GM13977 (cell line): ENCODE data around the gene TMEM150C.
"Not testable (repeated sequence)": the region's sequence is repeated elsewhere in the genome, so short reads cannot be mapped to it uniquely, and the experiment has no call there.

Experiments used
- DNase-seq: peaks from one replicate; pipeline ENCODE4 v3.0.0; 2012; ENCODE audit warnings: low spot score
- CTCF ChIP-seq: IDR thresholded peaks from 2 replicates; pipeline ENCODE4 v1.5.1; 2012; ENCODE audit warnings: mild to moderate bottlenecking, control low read depth; ENCODE audit not compliant: insufficient read depth; ENCODE audit errors: extremely low read depth, missing control alignments
- in situ Hi-C: fragments of 300-500 bp; cut with MboI; formaldehyde crosslinking; loops from one replicate; pipeline ENCODE4 v1.12.0; 2022; ENCODE audit warnings: low sequenced_read_pairs, low pct_unique_long_range_greater_than_20kb, mixed read lengths, inconsistent platforms; ENCODE audit not compliant: unreplicated experiment

Gene TMEM150C

GRCh38 chr4:82577451-82577850 lies 15.7 kb upstream of the TMEM150C start:
- in situ Hi-C loops = no loop called here
- DNase-seq = no peak
- TF ChIP-seq CTCF = no peak

- in situ Hi-C loops = no loop called here
- no peak for DNase-seq
- no peak for TF ChIP-seq CTCF
Observed at GRCh38 chr4:82569727-82570126, 7.9 kb upstream of the TMEM150C start.

GRCh38 chr4:82569076-82569475 lies 7.3 kb upstream of the TMEM150C start:
- in situ Hi-C loops = no loop called here
- TF ChIP-seq CTCF = no peak

GRCh38 chr4:82567444-82567843 lies 5.7 kb upstream of the TMEM150C start:
- in situ Hi-C loops = no loop called here
- TF ChIP-seq CTCF = no peak
- DNase-seq = no peak

More at GRCh38 chr4:82569076-82569475, 7.3 kb upstream of the TMEM150C start:
- no peak for DNase-seq

- no peak for TF ChIP-seq CTCF
- DNase-seq = no peak
- in situ Hi-C loops = no loop called here
Observed at GRCh38 chr4:82562564-82562854, 721 bp upstream of the TMEM150C start.

- peak; percentile 36 for DNase-seq
- in situ Hi-C loops = no loop called here
- TF ChIP-seq CTCF = no peak
Observed at GRCh38 chr4:82560853-82561785, 669 bp downstream of the TMEM150C start.

- no peak for DNase-seq
- TF ChIP-seq CTCF = no peak
- in situ Hi-C loops = no loop called here
Observed at GRCh38 chr4:82559735-82560120, 2.1 kb downstream of the TMEM150C start.

- DNase-seq, in situ Hi-C loops: not testable (repeated sequence)
Observed at GRCh38 chr4:82559090-82559734, 2.6 kb downstream of the TMEM150C start.
